Prostate gland (tissue), 2 donors: Measurements from ENCODE around the gene STIM1. TPM values are rescaled to one million over a fixed set of nuclear protein-coding genes. Genes with fewer than 3 reads are reported as not detected.

Experiments
- DNase-seq: peaks from one replicate; pipeline ENCODE4 v3.0.0-alpha.2; 2019; ENCODE audit warnings: low spot score
- H3K27ac ChIP-seq, 2 donors: fragments of 200-600 bp; sonication (generic); 2 replicates each; pipeline ENCODE4 v1.5.1; 2017 to 2019
- H3K27me3 ChIP-seq: fragments of 200-600 bp; sonication (generic); replicated peaks from 2 replicates; pipeline ENCODE4 v1.5.1; 2019; ENCODE audit not compliant: insufficient read depth
- H3K36me3 ChIP-seq, 2 donors: fragments of 200-600 bp; sonication (generic); 1 replicate in 1 of 2; 2 replicates in 1 of 2; pipeline versions ENCODE4 v1.5.1 to v1.8.1; 2017 to 2019
- H3K4me1 ChIP-seq: fragments of 200-600 bp; sonication (generic); replicated peaks from 2 replicates; pipeline ENCODE4 v1.5.1; 2019
- H3K4me3 ChIP-seq, 2 donors: fragments of 200-600 bp; sonication (generic); 2 replicates each; pipeline ENCODE4 v1.5.1; 2017 to 2019
- H3K9me3 ChIP-seq: fragments of 200-600 bp; sonication (generic); 2 replicates; pipeline ENCODE4 v1.5.1; 2017
- POLR2A ChIP-seq: fragments of 450-650 bp; IDR thresholded peaks from one replicate; pipeline ENCODE4 v1.6.1; 2016; ENCODE audit warnings: antibody characterized with exemption, mild to moderate bottlenecking
- POLR2AphosphoS5 ChIP-seq: sonication (generic); formaldehyde crosslinking; IDR thresholded peaks from one replicate; pipeline ENCODE4 v1.6.1; 2017; ENCODE audit warnings: antibody characterized with exemption
- WGBS: methylation state at CpG from one replicate; pipeline ENCODE4 v1.1.5; 2018; 5-methylcytosine and 5-hydroxymethylcytosine counted together
- intact Hi-C: fragments of 100-400 bp; cut with DNase I; formaldehyde crosslinking; loops from one replicate; pipeline ENCODE4 v1.14.2; 2022
- total RNA-seq, 2 donors: library from RNA; depleted of rRNA; stranded (reverse); fragments of >200 nt; gene quantifications; one replicate each; pipeline ENCODE4 v1.1.0, GENCODE V29; 2016
- TF ChIP-seq, protein P1 (sequence below), 4 experiments: fragments of 200-600 bp in 2 of 4; fragments of 450-650 bp in 2 of 4; sonication (generic) in 2 of 4; IDR thresholded peaks; 1 replicate in 3 of 4; 2 replicates in 1 of 4; pipeline ENCODE4 v1.5.1; 2016 to 2019; ENCODE audit warnings: antibody characterized with exemption in 4 of 4, mild to moderate bottlenecking in 2 of 4, moderate library complexity in 2 of 4

Gene STIM1
- total RNA-seq, 2 donors from 2014 or later = 34.1 to 65.0 TPM

GRCh38 chr11:3854660-3854976 is 846 bp upstream of the STIM1 start:
- Histone ChIP-seq H3K36me3 (no peaks in the 10 kb centered on the region), H3K4me1 (peaks cover 10% of the 10 kb centered on the region), H3K27ac (peak overlapping the region; percentile 97 to 98), H3K4me3 (peak overlapping the region in 1 of 2 donors; percentile 97), H3K9me3 (no peaks in the 10 kb centered on the region), H3K27me3 (no peaks in the 10 kb centered on the region)
- TF ChIP-seq POLR2AphosphoS5 (no peak), POLR2A (no peak)
- TF ChIP-seq, protein P1, sequence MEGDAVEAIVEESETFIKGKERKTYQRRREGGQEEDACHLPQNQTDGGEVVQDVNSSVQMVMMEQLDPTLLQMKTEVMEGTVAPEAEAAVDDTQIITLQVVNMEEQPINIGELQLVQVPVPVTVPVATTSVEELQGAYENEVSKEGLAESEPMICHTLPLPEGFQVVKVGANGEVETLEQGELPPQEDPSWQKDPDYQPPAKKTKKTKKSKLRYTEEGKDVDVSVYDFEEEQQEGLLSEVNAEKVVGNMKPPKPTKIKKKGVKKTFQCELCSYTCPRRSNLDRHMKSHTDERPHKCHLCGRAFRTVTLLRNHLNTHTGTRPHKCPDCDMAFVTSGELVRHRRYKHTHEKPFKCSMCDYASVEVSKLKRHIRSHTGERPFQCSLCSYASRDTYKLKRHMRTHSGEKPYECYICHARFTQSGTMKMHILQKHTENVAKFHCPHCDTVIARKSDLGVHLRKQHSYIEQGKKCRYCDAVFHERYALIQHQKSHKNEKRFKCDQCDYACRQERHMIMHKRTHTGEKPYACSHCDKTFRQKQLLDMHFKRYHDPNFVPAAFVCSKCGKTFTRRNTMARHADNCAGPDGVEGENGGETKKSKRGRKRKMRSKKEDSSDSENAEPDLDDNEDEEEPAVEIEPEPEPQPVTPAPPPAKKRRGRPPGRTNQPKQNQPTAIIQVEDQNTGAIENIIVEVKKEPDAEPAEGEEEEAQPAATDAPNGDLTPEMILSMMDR (IDR thresholded peaks at IDR 0.05) = no peak
- intact Hi-C loops = loop anchor here (2.0 kb wide), 1 partner anchor 218 kb away; no protein-coding TSS in a partner anchor
- 21% methylated on average over 7 of the region's 7 CpGs for WGBS
- DNase-seq = no peak

DNA sequence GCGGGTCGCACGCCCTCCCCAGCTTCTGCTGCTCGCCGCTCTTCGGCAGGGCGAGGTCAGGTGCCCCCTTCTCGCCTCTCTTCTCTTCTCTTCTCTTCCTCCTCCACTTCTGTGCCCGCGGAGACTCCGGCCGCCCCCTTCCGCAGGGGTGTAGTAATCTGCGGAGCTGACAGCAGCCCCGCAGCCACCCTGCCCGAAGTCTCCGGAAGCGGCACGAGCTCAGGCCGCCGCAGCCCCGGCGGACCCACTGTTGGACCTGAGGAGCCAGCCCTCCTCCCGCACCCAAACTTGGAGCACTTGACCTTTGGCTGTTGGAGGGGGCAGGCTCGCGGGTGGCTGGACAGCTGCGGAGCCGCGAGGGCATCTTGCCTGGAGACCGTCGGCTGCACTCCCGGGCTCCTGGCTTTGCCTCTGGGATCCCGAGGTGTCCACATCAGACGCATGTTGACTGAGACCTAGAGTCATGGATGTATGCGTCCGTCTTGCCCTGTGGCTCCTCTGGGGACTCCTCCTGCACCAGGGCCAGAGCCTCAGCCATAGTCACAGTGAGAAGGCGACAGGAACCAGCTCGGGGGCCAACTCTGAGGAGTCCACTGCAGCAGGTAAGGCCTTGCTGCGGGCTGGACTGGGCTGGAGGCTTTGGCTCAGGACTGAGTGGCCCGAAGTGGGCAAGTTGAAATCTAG is 486 bp downstream of the STIM1 start:
- under 1% methylated on average over 39 of the region's 40 CpGs for WGBS
- Histone ChIP-seq H3K9me3 (no peaks in the 10 kb centered on the region), H3K27ac (peak overlapping the region; percentile 97 to 98), H3K4me1 (peaks cover 18% of the 10 kb centered on the region), H3K36me3 (no peaks in the 10 kb centered on the region), H3K27me3 (no peaks in the 10 kb centered on the region), H3K4me3 (peak overlapping the region; percentile 92 to 97)
- no peak for DNase-seq
- TF ChIP-seq POLR2A = no peak
- TF ChIP-seq POLR2AphosphoS5 = no peak
- TF ChIP-seq, protein P1 (IDR thresholded peaks at IDR 0.05) = no peak
- intact Hi-C loops = loop anchor here (2.0 to 5.0 kb wide), 2 partner anchors 91 to 217 kb away; no protein-coding TSS in a partner anchor

DNA sequence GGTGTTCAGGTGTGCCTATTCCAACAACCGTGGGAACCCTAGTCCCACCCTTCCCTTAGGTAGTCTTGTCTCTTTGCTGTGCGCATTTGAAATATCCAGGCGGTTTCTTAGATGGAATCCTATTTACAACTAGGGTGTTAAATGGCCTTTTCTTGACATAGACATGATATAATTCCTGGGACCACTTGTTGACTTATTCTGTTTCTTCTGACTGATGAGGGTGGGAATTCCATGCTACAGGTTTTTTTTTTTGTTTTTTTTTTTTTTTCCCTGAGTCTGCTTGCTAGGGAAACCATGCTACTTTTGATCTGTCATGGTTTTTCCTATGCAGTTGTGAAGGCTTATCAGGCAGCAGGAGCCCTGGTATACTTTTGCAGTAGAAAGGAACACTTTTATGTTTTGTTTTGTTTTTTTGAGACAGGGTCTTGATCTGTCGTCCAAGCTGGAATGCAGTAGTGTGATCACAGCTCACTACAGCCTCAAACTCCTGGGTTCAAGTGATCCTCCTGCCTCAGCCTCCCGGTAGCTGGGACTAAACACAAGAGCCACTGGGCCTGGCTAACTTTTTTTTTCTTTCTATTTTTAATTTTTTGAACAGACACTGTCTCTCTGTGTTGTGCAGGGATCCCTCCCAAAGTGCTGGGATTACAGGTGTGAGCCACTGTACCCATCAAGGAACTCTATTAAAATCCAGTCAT is 1.5 kb downstream of the STIM1 start:
- Histone ChIP-seq H3K27ac (no peak overlapping the region), H3K27me3 (no peaks in the 10 kb centered on the region), H3K4me3 (peak overlapping the region; percentile 92 to 97), H3K4me1 (peaks cover 18% of the 10 kb centered on the region), H3K36me3 (no peaks in the 10 kb centered on the region), H3K9me3 (no peaks in the 10 kb centered on the region)
- no peak for TF ChIP-seq POLR2A
- TF ChIP-seq, protein P1 (IDR thresholded peaks at IDR 0.05) = no peak
- no peak for TF ChIP-seq POLR2AphosphoS5
- no peak for DNase-seq
- 74% methylated on average over 5 of the region's 5 CpGs for WGBS
- intact Hi-C loops = loop anchor here (5.0 kb wide), 1 partner anchor 90 kb away; no protein-coding TSS in a partner anchor

DNA sequence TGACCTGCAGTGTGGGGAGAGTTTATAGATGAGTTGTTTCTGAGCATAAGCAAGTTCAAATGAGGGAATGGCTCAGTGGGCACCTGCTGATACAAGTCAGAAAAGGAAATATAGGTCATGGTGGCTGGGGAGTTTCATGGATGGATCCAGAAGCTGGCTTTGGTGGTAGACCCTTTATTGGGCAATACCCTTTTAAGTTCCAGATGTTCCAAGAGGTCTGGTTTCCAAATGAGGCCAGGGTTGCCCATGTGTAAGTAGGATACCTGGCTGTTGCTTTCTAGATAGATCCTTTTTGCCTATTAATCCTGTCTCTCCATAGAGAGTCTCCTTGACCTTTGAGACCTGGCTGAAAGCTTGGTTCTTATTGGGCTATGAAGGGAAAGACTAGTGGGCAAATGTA is 2.2 kb downstream of the STIM1 start:
- H3K27me3 ChIP-seq = no peaks in the 10 kb centered on the region
- intact Hi-C loops = loop anchor here (5.0 kb wide), 1 partner anchor 90 kb away; no protein-coding TSS in a partner anchor
- DNase-seq = no peak
- H3K9me3 ChIP-seq = no peaks in the 10 kb centered on the region
- H3K4me3 ChIP-seq = no peak overlapping the region
- H3K4me1 ChIP-seq = peaks cover 18% of the 10 kb centered on the region
- TF ChIP-seq POLR2A = no peak
- TF ChIP-seq, protein P1 (IDR thresholded peaks at IDR 0.05) = no peak
- TF ChIP-seq POLR2AphosphoS5 = no peak
- no peak overlapping the region for H3K27ac ChIP-seq
- H3K36me3 ChIP-seq = no peaks in the 10 kb centered on the region
